PFSK-1 (cell line): ENCODE measurements around the gene TBCA.

Source experiments
- FOXP2 ChIP-seq: optimal IDR thresholded peaks from 2 replicates; pipeline ENCODE3; 2011; ENCODE audit warnings: borderline replicate concordance, control low read depth, inconsistent platforms; ENCODE audit not compliant: insufficient read depth; ENCODE audit errors: extremely low read length, extremely low read depth
- POLR2AphosphoS5 ChIP-seq: IDR thresholded peaks from 2 replicates; pipeline ENCODE4 v1.6.1; 2012; ENCODE audit warnings: low read depth, mild to moderate bottlenecking, control low read depth, low read length, moderate library complexity
- REST ChIP-seq, 2 experiments: IDR thresholded peaks; 2 replicates each; pipeline versions ENCODE4 v1.6.1 to v1.8.0; 2011 to 2012; ENCODE audit warnings: low read depth in 2 of 2, low read length in 2 of 2, control low read depth in 1 of 2, inconsistent platforms in 1 of 2, mild to moderate bottlenecking in 1 of 2, moderate library complexity in 1 of 2; ENCODE audit not compliant: insufficient read depth in 1 of 2
- SIN3A ChIP-seq: IDR thresholded peaks from 2 replicates; pipeline ENCODE4 v1.6.1; 2012; ENCODE audit warnings: mild to moderate bottlenecking, low read length, moderate library complexity, borderline replicate concordance; ENCODE audit not compliant: insufficient read depth
- TAF1 ChIP-seq: IDR thresholded peaks from 2 replicates; pipeline ENCODE4 v1.6.1; 2012; ENCODE audit warnings: low read length, control low read depth, borderline replicate concordance; ENCODE audit not compliant: insufficient read depth

Gene TBCA

GRCh38 chr5:77778881-77779438 lies 2.8 kb upstream of the TBCA start:
- TF ChIP-seq SIN3A = no peak
- no peak for TF ChIP-seq TAF1
- TF ChIP-seq POLR2AphosphoS5 = no peak
- TF ChIP-seq FOXP2 = no peak
- TF ChIP-seq REST (IDR thresholded peaks at IDR 0.05; ENCODE audit: insufficient read depth in 1 of 2, low read depth in 2 of 2, low read length in 2 of 2) = no peak

GRCh38 chr5:77778398-77778797 lies 2.3 kb upstream of the TBCA start:
- TF ChIP-seq FOXP2 = no peak
- TF ChIP-seq SIN3A = no peak
- TF ChIP-seq POLR2AphosphoS5 = no peak
- TF ChIP-seq TAF1 = no peak
- TF ChIP-seq REST (IDR thresholded peaks at IDR 0.05; ENCODE audit: insufficient read depth in 1 of 2, low read depth in 2 of 2, low read length in 2 of 2) = no peak

GRCh38 chr5:77777911-77778310 lies 1.8 kb upstream of the TBCA start:
- no peak for TF ChIP-seq TAF1
- TF ChIP-seq SIN3A = no peak
- no peak for TF ChIP-seq FOXP2
- TF ChIP-seq REST (IDR thresholded peaks at IDR 0.05; ENCODE audit: insufficient read depth in 1 of 2, low read depth in 2 of 2, low read length in 2 of 2) = no peak
- no peak for TF ChIP-seq POLR2AphosphoS5

- TF ChIP-seq REST (IDR thresholded peaks at IDR 0.05; ENCODE audit: insufficient read depth in 1 of 2, low read depth in 2 of 2, low read length in 2 of 2) (no peak), SIN3A (no peak), FOXP2 (no peak), POLR2AphosphoS5 (no peak), TAF1 (no peak)
Measured at GRCh38 chr5:77777281-77777892, 1.2 kb upstream of the TBCA start.
